ENCODE measurements around the gene FOS.
A peak's percentile ranks its signal among the peaks of the same experiment; 100 is the strongest.
"Not testable (repeated sequence)": the region's sequence is repeated elsewhere in the genome, so short reads cannot be mapped to it uniquely, and the experiment has no call there.

FOS gene

GRCh38 chr14:75277815-75278421 is 710 bp upstream of the FOS start:
- DNase-seq, result peak in 1 of 2 experiments; percentile 79

- DNase-seq, result no peak
Observed at GRCh38 chr14:75279153-75279762, 630 bp downstream of the FOS start.

- no peak for DNase-seq
Observed at GRCh38 chr14:75279763-75280290, 1.2 kb downstream of the FOS start.

- DNase-seq, result no peak
Observed at GRCh38 chr14:75280291-75280830, 1.7 kb downstream of the FOS start.

- DNase-seq, result no peak
Observed at GRCh38 chr14:75280831-75281653, 2.4 kb downstream of the FOS start.

GRCh38 chr14:75281654-75282019 is 3.0 kb downstream of the FOS start:
- no peak for DNase-seq

GRCh38 chr14:75282170-75282554 is 3.5 kb downstream of the FOS start:
- no peak for DNase-seq

GRCh38 chr14:75282555-75283161 is 4.0 kb downstream of the FOS start:
- DNase-seq, result not testable (repeated sequence)

- DNase-seq, result no peak
Observed at GRCh38 chr14:75283162-75283832, 4.7 kb downstream of the FOS start.

GRCh38 chr14:75283833-75284563 is 5.4 kb downstream of the FOS start:
- DNase-seq, result no peak

GRCh38 chr14:75285331-75285730 is 6.7 kb downstream of the FOS start:
- DNase-seq, result no peak

GRCh38 chr14:75286313-75286712 is 7.7 kb downstream of the FOS start:
- DNase-seq, result no peak

- DNase-seq, result no peak
Observed at GRCh38 chr14:75289840-75290388, 11.3 kb downstream of the FOS start.

GRCh38 chr14:75290851-75291250 is 12.2 kb downstream of the FOS start:
- DNase-seq, result no peak

- DNase-seq, result no peak
Observed at GRCh38 chr14:75291331-75291730, 12.7 kb downstream of the FOS start.

GRCh38 chr14:75292101-75292563 is 13.5 kb downstream of the FOS start:
- no peak for DNase-seq

- DNase-seq, result no peak
Observed at GRCh38 chr14:75292886-75293285, 14.3 kb downstream of the FOS start.

GRCh38 chr14:75293920-75294648 is 15.5 kb downstream of the FOS start:
- peak; percentile 88 to 91 for DNase-seq

- no peak for DNase-seq
Observed at GRCh38 chr14:75294649-75295033, 16.0 kb downstream of the FOS start.

- no peak for DNase-seq
Observed at GRCh38 chr14:75295061-75295461, 16.4 kb downstream of the FOS start.

All from NCI-H187 (cell line).